T-helper 2 cell (primary cell): ENCODE measurements around the gene CNBD2.
A peak's percentile ranks its signal among the peaks of the same experiment; 100 is the strongest.
"Not testable (repeated sequence)": the region's sequence is repeated elsewhere in the genome, so short reads cannot be mapped to it uniquely, and the experiment has no call there.

ENCODE experiments used
- DNase-seq, 5 experiments: peaks; one replicate each; pipeline versions ENCODE4 v3.0.0 to v3.0.0-alpha.2; 2012 to 2022

CNBD2 gene

DNA sequence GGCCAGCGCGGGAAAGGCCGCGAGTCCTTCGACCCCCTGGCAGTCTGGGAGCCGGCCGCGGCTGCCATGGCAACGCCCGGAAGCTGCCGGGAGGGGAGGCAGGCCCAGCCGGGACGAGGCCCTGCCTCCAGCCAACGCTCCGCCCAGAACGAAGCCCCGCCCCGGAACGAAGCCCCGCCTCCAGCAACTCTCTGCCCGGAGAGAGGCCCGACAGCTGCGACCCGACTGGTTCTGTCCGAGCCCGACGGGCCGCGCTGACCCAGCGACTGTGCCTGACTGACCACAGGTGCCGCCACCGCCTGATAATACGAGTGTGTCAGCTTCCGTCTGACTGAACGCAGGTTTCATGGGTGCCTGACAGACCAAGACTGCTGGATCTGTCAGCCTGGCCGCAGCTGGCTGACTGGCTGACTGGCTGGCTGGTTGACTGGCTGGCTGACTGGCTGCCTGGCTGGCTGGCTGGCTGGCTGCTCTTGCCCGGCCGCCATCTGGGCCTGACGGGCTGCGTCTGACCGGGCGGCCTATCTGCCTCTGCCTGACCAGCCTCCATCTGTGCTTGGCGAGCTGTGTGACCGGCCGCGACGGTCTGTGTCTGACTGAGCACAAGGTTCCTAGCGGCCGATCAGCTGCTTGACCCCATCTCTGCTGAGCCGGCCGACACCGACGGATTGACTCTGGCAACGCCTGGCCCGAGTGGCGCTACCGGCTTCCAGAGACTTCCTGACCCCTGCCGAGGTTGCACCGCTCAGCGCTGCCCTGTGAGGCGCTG is 96.5 kb downstream of the CNBD2 start:
- peak; percentile 81 to 93 (median 88) for DNase-seq

DNA sequence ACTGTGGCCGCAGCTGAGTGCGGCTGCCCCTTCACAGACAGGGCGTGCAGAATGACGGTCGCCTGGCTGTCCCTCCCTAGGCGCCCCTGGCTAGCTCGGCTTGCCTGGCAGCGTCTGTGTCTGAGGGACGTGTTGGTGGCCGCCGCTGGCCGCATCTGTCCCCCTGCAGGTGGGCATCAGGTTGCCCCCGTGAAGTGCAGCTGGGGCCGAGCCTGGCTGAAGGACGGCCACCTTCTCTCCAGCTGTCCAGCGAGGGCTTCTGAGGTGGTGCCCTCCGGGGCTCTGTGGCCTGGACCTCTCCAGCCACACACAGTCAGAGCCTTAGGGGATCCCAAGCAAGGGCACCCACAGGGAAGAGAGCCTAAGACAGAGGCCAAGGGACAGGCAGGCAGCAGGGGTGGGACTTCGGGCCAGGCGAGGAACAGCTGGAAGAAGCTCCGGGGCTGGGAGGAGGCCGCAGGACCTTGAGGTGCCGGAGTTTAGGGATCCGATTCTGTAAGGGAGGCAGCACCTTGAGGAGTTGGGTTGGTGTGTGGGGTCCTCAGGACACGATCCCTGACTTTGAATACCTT is 97.1 kb downstream of the CNBD2 start:
- no peak for DNase-seq

DNA sequence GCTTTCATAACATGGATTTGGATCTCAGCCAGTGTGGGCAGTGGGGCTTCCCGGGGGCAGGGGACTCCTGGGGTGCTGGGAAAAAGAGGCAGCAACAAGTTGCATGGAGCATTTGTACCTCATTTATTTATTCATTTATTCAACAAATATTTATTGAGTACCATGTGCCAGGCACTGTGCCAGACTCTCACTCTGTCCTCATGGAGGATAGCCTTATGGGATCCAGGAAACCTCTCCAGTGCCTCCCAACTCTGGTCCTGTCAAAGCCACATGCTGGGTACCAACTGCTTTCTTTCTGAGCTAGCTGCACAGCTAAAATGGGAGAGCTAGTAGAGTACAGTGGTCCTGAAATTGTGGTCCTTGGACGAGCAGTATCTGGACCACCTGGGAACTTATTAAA is 98.4 kb downstream of the CNBD2 start:
- DNase-seq: no peak

DNA sequence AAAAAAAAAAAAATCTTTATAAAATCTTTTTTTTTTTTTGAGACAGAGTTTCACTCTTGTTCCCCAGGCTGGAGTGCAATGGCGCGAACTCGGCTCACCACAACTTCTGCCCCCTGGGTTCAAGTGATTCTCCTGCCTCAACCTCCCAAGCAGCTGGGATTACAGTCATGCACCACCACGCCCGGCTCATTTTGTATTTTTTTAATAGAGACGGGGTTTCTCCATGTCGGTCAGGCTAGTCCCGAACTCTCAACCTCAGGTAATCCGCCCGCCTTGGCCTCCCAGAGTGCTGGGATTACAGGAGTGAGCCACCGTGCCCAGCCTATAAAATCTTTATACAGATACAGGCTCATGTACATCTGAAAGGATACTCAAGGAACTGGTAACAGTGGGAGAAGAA is 100.1 kb downstream of the CNBD2 start:
- DNase-seq: not testable (repeated sequence)

DNA sequence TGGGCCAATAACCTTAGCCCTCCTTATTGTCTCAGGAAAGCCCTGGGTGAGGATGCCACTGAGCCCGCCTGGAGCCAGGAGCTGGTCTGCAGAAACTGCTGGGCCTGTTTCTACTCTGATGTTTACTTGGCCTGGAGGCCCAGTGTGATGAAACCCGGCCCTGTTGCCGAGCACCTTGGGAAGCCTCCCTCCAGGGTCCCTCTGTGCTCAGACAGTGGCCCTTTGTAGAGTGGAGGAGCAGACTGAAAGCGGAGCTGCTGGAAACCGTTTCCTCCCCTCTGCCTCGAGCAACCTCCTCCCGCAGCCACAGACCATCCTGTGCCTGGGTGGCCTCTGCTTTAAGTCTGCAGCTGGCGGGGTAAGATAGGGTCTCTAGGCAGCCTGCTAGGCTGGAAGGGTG is 102.1 kb downstream of the CNBD2 start:
- no peak for DNase-seq

DNA sequence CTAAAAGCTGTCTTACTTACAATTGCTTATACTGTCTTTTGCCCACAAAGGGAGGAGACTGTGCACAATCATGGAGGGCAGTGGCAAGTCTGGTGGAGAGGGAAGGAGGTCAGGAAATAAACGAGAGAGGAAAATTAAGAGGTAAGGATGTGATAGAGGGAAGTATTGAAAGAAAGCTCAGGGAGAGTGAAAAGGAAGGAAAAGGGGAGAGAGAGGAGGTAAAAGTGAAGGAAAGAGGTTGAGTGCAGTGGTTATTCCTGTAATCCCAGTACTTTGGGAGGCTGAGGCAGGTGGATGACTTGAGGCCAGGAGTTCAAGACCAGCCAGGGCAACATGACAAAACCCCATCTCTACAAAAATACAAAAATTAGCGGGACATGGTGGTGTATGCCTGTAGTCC is 103.5 kb downstream of the CNBD2 start:
- no peak for DNase-seq

DNA sequence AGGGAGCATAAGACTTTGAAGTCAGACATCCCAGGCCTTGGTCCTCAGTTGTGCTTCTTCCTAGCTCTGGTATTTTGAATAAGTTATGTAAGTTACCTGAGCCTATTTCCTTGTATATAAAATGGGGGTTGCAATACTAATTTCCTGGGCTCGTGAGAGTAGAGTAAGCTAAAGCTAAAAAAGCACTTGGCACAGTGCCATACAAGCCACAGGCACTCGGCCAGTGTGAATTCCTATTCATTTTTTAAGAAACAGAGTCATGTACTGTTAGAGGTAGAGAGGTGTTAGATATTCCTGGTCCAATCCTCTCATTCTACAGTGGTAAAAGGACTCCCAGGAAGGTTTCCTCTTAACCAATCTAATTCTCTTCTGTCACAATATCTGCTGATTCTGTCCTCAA is 106.6 kb downstream of the CNBD2 start:
- no peak for DNase-seq

DNA sequence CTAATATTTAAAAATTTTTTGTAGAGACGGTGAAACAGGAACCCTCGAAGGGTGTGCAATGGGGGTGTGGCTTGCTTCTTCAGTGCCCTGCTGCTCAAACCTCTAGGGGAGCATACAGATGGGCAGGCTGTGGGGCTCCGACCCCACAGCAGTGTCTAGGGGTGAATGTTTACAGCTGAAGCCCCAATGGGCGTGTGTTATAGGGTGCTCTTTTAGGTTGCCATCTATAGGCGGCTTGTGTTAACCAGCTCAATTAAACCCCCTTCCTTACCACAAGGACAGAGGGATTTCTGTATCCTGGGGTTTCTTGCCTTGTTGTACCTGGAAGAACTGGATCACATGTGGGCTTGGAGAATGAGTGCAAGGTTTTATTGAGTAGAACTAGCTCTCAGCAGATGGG is 109.4 kb downstream of the CNBD2 start:
- DNase-seq: not testable (repeated sequence)

DNA sequence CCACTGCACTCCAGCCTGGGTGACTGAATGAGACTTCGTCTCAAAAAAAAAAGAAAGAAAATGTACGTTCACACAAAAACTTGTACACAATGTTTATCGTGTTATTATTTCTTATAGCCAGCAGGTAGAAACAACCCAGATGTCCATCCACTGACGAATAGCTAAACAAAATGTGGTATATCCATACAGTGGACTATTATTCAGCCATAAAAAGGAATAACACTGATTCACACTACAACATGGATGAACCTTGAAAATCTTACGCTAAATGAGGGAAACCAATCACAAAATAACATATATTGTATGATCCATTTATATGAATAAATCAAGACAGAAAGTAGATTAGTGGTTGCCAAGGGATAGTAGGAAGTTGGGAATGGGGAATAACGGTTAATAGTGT is 111.1 kb downstream of the CNBD2 start:
- no peak for DNase-seq

DNA sequence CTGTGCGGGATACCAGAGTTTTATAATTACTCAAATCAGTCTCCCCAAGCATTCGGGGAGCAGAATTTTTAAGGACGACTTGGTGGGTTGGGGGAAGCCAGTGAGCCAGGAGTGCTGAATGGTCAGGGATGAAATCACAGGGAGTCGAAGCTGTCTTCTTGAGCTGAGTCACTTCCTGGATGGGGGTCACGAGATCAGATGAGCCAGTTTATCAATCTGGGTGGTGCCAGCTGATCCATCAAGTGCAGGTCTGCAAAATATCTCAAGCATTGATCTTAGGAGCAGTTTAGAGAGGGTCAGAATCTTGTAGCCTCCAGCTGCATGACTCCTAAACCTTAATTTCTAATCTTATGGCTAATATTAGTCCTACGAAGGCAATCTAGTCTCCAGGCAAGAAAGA is 111.6 kb downstream of the CNBD2 start:
- DNase-seq: not testable (repeated sequence)
